GM10248 (cell line): ENCODE results near the gene DNAJA2.

ENCODE experiments used
- CTCF ChIA-PET: fragments of 300-600 bp; sonication (Branson Sonifier 250); formaldehyde crosslinking; extraction: SDS; loops from one replicate; lab custom pipeline; 2021; ENCODE audit warnings: antibody characterized with exemption; lab: Yijun Ruan, JAX
- POLR2A ChIA-PET: fragments of 350-650 bp; sonication (Branson Sonifier 250); formaldehyde crosslinking; extraction: SDS; loops from one replicate; lab custom pipeline; 2020; ENCODE audit warnings: antibody characterized with exemption; lab: Yijun Ruan, JAX
- DNase-seq: peaks from one replicate; pipeline ENCODE4 v3.0.0; 2012; ENCODE audit errors: extremely low spot score
- TF ChIP-seq, protein P1 (sequence below): IDR thresholded peaks from 2 replicates; pipeline ENCODE4 v1.5.1; 2012; ENCODE audit warnings: mild to moderate bottlenecking, low read depth; ENCODE audit errors: extremely low read depth, missing control alignments, control extremely low read depth

DNAJA2 gene

GRCh38 chr16:46973207-46973995, at the start of gene DNAJA2:
Gene DNAJA2 (minus strand): TSS chr16:46973674. CDS start chr16:46973572, 102 bp downstream.
- POLR2A ChIA-PET, result no interaction called here

DNA sequence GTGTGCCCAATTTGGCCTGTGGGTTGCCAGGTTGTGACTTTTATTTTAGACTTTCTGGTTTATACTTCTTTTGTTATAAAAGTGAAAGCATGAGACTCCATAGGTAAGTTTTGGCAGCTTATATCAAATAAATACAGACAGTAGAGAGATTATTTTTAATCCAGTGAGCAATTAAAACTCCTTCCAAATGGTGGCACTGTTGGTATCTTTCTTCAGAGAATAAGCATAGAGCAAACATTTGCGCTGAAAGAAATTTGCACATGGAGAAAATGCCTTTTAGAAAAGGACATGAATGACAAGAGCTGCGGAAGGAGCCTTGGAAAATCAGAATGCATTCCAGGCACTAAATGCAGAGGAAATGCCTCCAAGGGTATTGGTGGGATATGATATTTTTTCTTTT, 46.1 kb upstream of the DNAJA2 start:
- no peak for DNase-seq
- ChIA-PET POLR2A (no interaction called here), CTCF (interaction anchor here (1.1 to 4.0 kb wide), 10 partner anchors 9 to 122 kb away, joined by 3 to 26 read pairs (median 6); partner anchors contain the start of gene DNAJA2)
- TF ChIP-seq, protein P1, sequence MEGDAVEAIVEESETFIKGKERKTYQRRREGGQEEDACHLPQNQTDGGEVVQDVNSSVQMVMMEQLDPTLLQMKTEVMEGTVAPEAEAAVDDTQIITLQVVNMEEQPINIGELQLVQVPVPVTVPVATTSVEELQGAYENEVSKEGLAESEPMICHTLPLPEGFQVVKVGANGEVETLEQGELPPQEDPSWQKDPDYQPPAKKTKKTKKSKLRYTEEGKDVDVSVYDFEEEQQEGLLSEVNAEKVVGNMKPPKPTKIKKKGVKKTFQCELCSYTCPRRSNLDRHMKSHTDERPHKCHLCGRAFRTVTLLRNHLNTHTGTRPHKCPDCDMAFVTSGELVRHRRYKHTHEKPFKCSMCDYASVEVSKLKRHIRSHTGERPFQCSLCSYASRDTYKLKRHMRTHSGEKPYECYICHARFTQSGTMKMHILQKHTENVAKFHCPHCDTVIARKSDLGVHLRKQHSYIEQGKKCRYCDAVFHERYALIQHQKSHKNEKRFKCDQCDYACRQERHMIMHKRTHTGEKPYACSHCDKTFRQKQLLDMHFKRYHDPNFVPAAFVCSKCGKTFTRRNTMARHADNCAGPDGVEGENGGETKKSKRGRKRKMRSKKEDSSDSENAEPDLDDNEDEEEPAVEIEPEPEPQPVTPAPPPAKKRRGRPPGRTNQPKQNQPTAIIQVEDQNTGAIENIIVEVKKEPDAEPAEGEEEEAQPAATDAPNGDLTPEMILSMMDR, result no peak

More at GRCh38 chr16:46973207-46973995, at the start of gene DNAJA2:
- peak; percentile 93 for DNase-seq
- CTCF ChIA-PET, result interaction anchor here (0.8 to 4.8 kb wide), 15 partner anchors 9 to 169 kb away, joined by 3 to 26 read pairs (median 6); partner anchors contain the start of gene NETO2
- TF ChIP-seq, protein P1, result no peak

DNA sequence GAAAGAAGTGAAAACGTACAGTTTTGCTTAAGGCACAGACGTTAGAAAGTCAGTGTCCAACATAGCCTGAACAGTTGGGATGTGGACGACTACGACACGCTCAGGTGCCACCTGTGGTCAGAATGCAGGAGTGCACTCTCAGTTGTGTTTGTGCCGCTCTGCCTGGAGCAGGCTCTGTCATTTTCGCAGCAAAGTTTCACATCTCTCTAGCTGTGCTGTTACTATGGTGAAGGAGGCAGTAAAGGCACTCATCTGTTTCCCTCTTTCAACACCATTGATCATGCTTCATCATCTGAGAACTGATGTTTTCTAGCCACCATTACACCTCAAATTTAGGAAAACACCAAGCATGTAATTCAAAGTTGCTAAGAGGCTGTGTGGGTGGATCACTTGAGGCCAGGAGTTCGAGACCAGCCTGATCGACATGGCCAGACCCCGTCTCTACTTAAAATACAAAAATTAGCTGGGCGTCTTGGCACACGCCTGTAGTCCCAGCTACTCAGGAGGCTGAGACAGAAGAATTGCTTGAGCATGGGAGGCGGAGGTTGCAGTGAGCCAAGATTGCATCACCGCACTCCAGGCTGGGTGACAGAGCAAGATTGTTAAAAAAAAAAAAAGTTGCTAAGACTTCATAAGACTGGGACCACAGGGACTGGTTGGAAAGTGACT, 44.9 kb upstream of the DNAJA2 start:
- ChIA-PET POLR2A (interaction anchor here (0.7 kb wide), 1 partner anchor 34 kb away, joined by 3 read pairs; no protein-coding TSS in a partner anchor), CTCF (interaction anchor here (0.6 to 4.0 kb wide), 24 partner anchors 11 to 1154 kb away, joined by 3 to 26 read pairs (median 4); partner anchors contain the start of genes DNAJA2 and NETO2)
- TF ChIP-seq, protein P1, result peak; percentile 70
- peak; percentile 88 for DNase-seq

- POLR2A ChIA-PET, result no interaction called here
- CTCF ChIA-PET, result interaction anchor here (1.0 to 4.0 kb wide), 6 partner anchors 21 to 1155 kb away, joined by 4 to 26 read pairs (median 4); partner anchors contain the start of gene DNAJA2
- TF ChIP-seq, protein P1, result no peak
- no peak for DNase-seq
Measured at GRCh38 chr16:47017636-47018035, 44.2 kb upstream of the DNAJA2 start.

DNA sequence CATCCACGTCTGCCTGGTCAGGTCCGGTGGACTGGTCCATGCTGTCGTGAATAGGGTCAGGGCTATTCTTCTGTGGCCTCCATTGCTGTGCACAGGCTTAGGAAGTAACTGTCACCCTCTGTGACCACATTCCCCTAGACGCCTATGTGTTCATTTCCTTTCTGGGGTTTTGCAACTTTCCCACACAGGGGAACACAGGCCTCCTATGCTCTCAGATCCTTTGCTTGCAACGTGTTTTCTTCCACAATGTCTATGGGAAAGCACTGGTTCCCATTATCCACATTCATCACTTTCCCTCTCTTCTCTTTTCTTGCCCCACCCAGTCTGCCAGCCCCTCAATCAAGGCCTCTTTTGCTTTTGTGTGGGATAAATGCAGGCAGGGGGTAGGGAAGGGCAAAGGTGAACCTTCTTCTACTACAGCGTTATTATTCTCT, 43.2 kb upstream of the DNAJA2 start:
- DNase-seq, result peak; percentile 71
- CTCF ChIA-PET, result interaction anchor here (4.0 kb wide), 1 partner anchor 42 kb away, joined by 26 read pairs; the partner anchor contains the start of gene DNAJA2
- TF ChIP-seq, protein P1, result no peak
- POLR2A ChIA-PET, result no interaction called here

GRCh38 chr16:47013910-47014309, 40.4 kb upstream of the DNAJA2 start:
- DNase-seq, result no peak
- TF ChIP-seq, protein P1, result no peak
- POLR2A ChIA-PET, result no interaction called here
- CTCF ChIA-PET, result interaction anchor here (1.1 to 2.8 kb wide), 2 partner anchors 24 to 128 kb away, joined by 4 to 7 read pairs; no protein-coding TSS in a partner anchor
